Ramos (cell line): ENCODE measurements around the gene A1BG.

Experiments used
- in situ Hi-C: fragments of 300-500 bp; cut with MboI; formaldehyde crosslinking; loops from one replicate; pipeline ENCODE4 v1.14.3; 2022; ENCODE audit warnings: low sequenced_read_pairs; ENCODE audit not compliant: unreplicated experiment

Gene A1BG

DNA sequence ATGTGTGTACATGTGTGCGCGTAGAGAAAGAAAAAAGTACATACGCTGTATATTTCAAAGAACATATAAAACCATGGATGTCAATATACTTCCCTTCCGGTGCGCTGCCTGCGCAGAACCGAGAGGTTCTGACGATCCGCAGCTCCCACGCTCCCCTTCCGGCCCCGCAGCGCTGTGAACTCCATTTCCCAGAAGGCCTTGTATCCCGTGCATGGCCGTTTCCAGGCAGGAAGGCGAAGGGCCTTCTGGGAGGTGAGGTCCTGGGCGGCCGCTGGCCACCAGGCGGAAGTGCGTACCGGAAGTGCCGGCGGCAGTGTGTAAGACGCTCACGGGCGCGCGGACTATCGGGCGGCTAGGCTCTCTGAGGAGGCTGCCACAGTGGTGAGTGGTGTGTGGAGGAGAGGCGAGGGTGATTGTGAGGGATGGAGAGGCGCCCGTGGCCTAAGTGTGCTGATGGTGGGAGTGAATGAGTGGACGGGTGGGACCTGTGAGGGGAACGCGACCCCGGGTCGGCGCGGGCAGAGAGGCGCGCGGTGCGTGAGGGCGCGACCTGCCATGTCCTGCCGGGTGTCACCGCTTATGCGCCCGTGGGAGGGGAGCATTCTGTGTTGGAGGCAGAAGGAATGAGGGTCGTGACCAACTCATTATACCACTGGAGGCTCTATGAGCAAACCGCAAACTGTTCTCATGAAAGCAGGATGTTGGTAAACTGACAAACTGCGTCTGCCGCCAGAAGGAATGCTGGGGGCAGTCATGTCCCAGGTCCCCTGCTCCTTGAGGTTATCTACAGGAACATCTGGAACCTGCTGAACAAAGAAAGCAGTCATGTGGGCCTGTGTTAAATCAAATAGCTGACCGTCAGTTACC is 48.0 kb downstream of the A1BG start, which contains the start of gene ERVK3-1:
Gene ERVK3-1 (plus strand): TSS at position 313 of the 867 bp plus-strand sequence. CDS start 6,792 bp downstream, outside the sequence.
- in situ Hi-C loops, result no loop called here

DNA sequence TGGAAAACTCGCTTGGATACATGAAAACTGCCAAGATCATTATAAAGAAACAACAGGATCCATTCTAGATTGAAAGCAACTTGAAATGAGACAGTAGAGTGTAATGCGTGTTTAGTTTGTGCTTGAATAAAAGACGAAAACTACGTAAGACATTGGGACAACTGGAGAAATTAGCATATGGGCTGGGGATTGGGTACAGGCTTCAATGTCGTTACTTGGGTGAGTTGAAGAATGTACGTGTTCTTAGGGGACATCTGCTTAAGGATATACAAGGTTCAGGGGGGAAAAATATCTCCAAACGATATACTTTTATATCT is 48.6 kb downstream of the A1BG start:
- in situ Hi-C loops, result no loop called here

DNA sequence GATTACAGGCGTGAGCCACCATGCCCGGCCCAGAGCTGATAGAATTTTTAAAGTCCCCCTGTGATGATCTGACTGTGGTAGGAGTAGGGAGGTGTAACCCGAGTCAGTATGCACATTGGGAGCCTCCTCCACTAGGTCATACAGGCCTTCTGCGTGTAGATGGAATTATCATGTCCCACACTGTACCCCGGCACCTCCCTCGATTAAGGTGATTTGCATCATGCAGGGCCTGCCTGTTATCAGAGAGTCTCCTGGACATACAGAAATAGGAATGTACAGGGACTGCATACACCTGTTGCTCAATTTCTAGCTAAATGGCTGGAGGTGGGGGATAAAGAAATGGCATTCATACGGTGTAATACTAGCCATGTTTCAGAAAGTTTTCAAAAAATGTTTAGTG is 49.0 kb downstream of the A1BG start:
- in situ Hi-C loops, result no loop called here

DNA sequence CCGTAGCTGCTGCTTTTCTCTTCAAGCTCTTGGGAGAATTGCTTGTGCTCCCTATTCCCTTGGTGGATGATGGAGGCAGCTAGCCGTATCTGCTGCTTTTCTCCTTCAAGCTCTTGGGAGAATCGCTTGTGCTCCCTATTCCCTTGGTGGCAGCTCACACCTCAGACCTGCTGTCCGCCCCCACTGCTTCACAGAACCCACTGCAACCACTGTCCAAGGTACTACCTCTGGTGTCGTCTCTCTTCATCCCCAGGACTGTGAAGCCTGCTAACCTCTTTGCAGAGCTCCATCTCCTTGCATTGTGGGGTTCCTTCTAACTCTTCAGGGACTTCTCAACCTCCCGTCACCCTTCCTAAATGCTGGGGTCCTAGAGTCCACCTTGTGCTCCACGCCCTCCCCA is 52.7 kb downstream of the A1BG start:
- in situ Hi-C loops, result no loop called here

DNA sequence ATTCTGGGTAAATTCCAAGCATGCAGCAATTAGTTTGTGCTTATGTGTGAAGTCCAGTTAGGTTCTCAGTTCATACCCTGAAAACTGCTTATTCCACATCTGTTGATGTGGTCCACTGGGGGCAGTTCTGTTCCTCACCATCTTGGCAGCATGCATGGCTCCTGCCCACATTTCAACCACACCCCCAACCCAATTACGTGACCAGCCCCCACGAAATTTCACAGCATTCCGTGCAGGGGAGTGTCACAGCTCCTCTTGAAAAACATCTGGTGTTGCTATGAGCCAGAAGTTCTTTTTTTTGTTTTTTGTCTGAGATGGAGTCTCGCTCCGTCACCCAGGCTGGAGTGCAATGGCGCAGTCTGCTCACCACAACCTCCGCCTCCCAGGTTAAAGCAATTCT is 57.2 kb downstream of the A1BG start:
- in situ Hi-C loops, result no loop called here
